Measurements from ENCODE around the gene IFNA1.
"Not testable (repeated sequence)": the region's sequence is repeated elsewhere in the genome, so short reads cannot be mapped to it uniquely, and the experiment has no call there.

The IFNA1 gene

GRCh38 chr9:21449312-21449711, 9.1 kb downstream of the IFNA1 start:
- not testable (repeated sequence) for DNase-seq

- no peak for DNase-seq
Measured at GRCh38 chr9:21450733-21451394, 10.6 kb downstream of the IFNA1 start.

GRCh38 chr9:21452681-21453080, 12.4 kb downstream of the IFNA1 start:
- DNase-seq: no peak

GRCh38 chr9:21454149-21454548, 13.9 kb downstream of the IFNA1 start:
- no peak for DNase-seq

GRCh38 chr9:21455320-21455719, 15.1 kb downstream of the IFNA1 start:
- peak; percentile 38 to 54 for DNase-seq

DNA sequence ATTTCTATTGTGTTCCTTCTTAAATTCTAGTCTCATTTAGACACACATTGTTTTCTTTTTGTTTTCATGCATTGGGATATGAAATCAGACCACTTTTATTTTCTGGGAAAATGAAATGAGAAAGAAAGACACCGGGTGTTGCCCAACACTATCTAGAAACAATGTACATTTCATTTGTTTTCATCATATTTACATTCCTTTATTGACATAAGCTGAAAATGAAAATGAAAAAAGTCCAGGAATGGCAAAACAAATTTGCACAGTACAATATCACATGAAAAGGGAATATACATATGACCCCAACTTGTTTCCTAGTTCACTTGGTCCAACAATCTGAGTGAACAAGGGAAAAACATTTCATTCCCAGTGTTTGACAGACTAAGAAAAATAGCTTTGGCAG, 21.1 kb downstream of the IFNA1 start:
- DNase-seq: no peak

GRCh38 chr9:21465138-21465537, 24.9 kb downstream of the IFNA1 start:
- DNase-seq: no peak

DNA sequence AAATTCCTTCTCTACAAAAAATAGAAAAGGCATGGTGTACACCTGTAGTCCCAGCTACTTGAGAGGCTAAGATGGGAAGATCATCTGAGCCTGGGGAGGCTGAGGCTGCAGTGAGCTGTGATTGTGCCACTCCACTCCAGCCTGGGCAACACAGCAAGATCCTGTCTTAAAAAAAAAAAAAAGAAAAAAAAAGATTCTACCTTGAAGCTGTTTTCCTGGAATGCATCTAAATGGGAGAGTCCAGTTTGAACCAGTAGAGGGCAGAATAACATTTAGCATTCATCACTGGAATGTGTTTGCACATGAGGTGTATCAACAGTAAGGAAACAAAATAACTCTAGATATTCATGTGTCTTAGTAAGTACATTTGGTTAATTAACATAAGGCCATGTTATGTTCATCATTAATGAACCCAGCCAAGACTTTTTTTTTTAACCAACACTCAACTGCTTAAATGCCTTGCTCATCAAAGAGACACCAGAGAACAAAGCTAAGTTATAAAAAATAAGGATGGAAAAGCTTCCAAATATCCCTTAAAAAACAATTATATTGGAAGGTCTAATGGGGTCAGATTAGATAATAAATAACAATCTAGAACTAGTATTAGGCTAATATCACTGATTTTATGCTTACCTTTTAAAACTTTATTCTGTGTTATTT, 25.8 kb downstream of the IFNA1 start:
- peak; percentile 67 to 69 for DNase-seq

DNA sequence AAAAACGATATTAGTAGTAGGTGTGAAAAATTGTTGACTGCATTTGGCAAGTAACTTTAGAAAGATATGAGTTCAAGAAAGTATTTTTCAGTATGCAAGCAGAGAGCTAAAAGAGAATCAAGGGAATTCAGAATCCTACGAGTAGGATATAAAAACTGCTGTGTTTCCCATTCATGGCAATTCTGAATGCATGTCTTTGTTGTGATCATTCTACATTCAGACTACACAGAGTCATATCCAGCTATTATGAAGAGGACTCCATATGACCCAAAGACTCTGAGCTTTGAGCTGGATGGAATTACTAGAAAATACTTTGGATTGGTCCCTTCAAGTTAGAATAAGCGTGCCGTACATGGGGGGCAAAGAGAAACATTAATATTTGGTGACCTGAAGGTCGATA, 29.9 kb downstream of the IFNA1 start:
- DNase-seq: no peak

GRCh38 chr9:21473236-21473635, 33.0 kb downstream of the IFNA1 start:
- DNase-seq: peak in 1 of 2 experiments; percentile 26

DNA sequence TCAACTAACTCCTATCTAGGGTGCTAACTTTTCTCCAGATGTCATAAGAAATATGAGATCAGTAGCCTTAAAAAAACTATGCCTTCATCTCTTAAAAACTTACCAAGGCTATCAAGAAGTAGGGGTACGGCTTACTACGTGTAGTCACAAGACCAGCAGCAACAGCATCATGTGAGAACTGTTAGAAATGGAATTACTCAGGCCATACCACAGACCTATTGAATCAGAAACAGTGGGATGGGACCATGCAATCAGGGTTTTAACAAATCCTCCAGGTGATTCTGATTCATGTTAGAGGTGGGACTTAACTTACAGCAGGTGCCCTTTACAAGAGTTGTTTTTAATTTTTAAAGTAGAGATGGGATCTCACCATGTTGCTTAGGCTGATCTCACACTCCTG, 37.2 kb downstream of the IFNA1 start:
- no peak for DNase-seq

DNA sequence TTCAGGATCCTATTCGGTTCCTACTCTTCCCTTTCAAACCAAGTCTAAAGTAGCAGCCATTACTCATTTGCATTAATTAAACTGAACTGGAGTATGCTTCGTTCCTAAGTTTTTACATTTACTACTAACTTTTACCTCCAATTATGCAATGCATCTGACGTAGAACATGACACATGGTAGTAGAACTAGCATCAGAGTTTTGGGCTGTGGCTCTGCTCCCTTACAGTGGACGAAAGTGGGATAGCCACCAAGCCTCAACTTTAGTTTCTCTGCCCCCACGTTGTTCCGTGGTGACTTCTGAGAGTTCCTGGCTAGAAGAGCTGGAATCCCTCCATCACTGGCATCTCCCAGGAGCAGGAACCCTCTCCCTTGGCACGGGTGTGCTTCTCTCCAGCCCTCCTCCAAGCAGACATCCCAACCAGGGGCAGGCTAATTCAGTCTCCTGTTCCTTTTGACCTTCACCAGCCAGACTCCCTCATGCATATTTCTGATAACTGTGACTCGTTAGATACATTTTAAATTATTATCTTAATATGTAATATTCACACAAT, 39.0 kb downstream of the IFNA1 start:
- DNase-seq: no peak

DNA sequence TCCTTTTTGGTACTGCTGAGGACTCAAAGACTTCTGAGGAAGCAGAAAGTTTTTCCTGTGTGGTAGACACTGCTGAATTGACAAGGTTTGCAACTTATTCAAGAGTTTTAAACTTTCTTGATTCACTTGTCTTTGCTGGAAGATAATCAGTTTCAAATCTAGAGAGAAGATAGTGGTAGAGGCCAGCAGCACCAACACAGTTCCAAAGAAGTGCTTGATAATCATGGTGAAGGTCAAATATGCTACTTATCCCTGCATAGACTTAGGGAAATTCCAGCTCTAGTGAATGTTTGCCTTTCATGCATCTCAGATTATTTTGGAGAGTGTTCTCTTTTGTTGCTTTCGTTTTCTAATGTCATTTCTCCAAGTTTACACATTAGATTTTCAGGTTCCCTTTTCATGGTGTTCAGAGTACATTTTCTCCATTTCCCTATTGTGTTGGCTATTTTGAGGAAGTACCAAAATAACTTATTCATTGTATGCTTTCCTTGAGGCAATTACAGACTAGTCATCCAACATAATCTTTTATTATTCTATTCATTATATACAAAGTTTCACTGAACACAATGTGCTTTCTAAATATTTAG, 41.3 kb downstream of the IFNA1 start:
- DNase-seq: peak; percentile 81 to 85

DNA sequence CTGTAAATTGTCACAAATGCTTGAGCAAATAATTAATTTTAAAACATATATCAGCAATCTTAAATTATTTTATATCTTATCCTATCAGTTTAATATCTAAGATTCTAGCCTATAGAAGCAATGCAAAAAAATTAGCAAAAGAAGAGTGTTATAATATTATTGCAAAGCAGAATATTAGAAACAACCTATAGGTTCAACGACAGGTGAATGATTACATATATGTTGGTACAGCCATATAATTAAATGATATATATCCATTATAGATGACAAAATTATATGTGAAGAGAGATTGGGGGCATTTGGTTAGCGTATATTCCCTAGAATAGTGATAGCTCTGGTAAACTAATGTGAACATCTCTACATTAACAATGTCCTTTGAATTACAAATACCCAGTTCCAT, 42.0 kb downstream of the IFNA1 start, which contains the start of gene IFNE:
TSS of gene IFNE (minus strand) at position 101 of the 400 bp plus-strand sequence. CDS start 619 bp downstream, outside the sequence.
- DNase-seq: no peak

All from AML-193 (cell line).